Measurements from ENCODE around the gene RAE1.

The RAE1 gene

DNA sequence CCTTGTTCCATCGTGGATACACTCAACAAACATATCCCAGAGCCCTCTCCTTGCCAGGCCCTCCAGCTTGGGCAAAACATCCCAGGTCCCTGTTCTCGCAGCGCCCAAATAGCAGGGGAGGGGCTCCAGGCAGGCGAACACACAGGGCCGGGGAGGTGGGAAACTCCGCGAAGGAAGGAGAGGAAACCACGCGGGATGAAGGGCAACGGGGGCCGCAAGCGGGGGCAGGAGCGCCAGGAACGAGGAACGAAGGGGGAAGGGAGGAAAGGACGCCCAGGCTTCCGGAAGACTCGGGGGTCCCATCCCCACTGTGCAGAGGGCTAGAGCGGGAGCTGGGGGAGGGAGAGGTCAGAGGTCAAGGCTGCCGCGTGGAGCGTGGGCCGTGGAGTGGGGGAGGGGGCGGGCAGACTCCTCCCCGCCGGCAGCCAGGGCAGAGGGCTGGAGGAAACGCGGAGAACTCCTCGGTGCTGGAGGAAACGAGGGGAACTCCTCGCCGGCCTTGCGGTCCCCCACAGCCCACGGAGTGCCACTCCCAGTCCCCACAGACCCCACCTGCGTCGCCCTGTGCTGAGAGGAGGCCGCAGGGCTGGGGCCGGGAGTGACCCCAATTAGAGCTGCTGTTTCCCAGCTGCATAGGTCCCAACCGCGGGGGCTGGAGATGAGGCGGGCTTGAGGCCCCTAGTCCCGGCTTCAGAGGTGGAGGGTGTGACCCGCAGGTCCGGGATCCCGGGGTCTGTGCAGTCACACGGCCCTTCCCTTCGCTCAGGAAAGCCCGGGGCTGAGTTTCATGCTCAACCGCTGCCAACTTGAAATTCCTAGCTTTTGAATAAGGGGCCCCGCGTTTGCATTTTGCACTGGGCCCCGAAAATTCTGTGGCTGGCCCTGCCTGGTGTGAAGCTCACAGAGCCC, 38.9 kb downstream of the RAE1 start:
- no peak for DNase-seq

DNA sequence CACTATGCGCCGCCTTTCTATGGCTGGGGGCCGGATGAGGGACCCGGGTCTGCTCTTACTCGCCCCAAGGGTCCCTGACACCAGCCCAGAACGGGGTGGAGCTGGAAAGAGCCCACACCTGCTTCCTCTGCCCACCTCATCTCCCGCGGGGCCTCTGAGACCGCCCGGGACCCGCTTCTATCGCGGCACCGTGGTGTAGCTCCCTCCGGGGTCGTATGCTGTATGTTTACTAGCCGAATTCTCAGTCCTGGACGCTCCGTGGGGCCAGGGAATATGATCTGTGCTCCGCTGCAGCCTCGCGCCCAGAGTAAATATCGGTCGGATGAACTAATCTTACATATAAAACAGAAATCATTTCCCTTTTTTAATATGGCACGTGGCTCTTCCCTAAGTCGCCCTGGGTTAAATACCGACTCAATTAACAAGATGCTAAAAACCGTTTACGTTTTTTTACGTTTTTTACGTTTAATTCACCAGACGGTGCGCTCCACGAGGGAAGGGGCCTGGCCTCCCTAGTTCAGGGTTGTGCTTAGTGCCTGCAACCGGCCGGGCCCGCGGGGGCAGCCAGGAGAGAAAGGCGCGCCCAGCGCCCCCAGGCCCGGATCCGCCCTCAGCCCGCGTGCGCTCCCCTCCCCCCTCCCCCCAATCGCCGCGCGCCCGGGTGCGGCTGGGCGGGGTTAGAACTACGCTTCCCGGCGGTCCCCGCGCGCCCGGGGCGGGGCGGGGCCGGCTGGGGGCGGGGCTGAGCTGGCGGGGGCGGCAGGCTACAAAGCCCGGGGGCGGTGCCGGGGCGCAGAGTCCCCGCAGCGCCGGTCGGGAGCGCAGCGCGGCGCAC, 39.8 kb downstream of the RAE1 start, which contains the start of gene RBM38:
Gene RBM38 (plus strand): TSS at position 793 of the 835 bp plus-strand sequence. CDS start 186 bp downstream, outside the sequence.
- DNase-seq: peak; percentile 90

DNA sequence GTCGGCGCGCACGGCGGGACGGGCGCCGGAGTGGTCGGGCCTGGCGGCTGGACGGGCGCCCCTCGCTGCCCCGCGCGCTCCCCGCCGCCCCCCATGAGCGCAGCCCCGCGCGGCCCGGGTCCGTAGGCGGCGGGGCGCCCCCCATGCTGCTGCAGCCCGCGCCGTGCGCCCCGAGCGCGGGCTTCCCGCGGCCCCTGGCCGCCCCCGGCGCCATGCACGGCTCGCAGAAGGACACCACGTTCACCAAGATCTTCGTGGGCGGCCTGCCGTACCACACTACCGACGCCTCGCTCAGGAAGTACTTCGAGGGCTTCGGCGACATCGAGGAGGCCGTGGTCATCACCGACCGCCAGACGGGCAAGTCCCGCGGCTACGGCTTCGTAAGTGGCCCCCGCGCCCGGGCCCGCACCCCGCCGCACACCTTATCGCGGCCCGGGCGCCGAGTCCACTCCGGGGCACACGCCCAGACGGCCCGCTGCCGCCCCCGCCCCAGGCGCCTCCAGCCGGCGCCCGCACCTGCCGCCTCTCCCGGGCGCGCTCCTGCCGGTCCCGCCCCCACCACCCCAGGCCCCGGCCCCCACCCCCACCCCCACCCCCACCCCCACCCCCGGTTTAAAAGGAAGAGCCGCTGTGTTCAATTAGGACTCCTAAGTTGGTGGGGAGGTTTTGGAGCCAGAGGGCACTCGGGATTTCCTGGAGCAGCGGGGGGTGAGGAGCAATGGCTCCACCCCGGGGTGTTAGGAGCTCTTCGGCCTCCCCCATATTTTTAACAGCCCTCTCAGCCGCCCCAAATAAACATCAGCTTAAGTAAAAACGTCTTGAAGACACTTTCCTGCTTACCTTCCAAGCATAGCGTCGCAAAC, 40.6 kb downstream of the RAE1 start:
- no peak for DNase-seq

DNA sequence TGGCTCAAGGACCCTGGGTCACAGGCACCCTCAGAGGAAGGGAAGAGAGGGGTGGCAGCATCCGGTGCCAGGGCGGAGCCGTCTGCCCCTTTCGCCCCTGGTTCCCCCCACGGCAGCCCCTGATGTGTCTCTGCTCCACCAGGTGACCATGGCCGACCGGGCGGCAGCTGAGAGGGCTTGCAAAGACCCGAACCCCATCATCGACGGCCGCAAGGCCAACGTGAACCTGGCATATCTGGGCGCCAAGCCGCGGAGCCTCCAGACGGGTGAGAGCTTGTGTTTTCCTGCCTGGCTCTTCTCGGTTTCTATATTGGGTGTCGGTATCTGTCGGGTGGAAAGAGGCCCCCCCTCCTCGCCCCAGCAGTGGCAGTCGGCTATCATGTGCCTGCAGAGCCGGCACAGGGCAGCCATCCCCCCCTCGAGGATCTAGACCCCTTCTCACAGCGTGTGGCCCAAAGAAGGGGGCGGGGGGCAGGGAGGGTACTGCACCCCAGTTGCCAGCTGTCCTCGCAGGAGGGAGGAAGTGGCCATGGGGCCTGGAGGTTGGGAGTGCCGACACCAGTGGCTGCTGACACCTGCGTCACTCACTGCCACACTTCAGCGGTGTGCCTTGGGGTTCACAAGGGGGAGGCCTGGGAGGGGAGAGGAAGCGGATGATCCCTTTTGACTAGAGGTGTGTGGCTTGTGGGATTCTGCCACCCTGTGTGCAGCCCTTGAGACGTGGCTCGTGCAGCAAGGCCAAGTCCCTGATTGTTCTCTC, 41.6 kb downstream of the RAE1 start:
- DNase-seq: no peak

DNA sequence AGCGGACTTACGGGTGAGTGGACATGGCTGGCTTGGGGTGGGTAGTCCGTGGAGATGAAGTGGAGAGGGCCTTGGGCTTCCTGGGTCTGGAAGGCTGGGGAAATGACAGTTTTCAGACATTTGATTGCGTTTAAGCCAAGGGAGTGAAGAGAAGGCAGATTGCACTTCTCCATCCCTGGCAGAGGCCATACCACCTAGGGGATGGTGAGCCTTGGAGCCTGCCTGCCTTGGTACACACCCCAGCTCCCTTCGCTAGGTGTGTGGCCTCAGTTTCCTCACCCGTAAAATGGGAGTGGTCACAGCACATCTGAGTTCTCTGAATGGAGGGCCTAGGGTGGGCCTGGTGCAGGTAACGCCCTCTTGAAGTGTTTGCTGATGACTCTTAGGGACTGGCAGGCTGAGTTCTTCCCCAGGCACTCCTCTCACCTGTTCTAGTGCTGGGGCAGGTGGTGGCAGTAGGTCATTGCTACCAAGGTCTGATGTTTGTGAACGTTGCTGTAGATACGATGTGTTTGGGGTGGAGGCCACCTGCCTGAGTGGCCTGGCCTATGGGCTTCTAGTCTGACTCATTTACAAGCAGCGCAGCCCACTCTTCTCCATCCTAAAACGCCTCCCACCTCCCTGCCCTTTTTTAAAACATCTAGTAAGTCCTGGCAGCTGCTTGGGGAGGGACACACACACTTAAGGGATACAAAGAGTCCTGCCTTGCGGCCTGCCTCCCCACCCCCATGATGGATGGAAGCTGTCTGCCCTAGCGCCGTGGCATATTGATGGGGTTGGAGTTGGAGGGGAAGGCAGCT, 42.5 kb downstream of the RAE1 start:
- no peak for DNase-seq

DNA sequence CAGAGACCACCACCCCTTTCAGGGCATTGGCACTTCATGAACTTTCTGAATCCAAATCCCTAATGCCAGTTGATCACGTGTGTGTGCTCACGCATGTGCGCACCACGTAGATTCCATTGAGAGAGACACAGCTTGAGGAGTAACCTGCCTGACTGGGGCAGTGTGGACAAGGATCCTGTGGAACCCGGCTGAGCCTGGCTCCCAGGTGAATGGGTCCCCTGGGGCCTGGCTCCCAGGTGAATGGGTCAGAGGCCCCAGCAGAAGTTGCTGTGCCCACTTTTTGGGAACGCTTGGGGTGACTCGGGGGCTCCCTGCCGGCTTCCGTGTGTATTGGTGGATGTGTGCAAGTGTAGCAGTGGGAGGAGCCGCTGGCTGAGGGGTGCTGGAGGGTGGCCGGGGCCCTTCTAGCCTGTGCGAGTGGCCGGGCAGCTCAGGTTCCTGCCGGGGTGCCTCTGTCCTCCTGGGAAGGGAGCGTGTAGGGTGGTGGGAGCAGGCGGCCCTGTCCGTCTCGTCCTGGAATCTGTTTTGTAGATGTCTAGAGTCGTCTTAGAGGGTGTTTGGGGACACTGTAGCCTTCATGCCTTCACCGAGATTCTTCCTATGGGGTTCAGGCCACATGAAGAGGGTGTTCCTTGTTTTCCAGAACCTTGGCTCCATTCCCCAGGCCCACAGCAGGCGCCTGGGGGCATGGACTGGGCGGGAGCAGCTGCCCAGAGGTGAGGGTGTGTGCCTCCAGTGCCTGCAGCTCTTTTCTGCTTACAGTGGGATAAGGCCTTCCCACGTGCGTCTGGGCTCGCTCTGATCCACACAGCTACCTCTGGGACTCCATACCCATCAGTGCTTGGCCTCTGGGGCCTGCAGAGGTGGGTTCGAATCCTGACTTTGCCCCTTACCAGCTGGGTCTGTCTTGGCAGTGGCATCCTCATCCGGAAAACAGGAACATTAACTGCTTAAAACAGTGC, 43.3 kb downstream of the RAE1 start:
- DNase-seq: no peak

DNA sequence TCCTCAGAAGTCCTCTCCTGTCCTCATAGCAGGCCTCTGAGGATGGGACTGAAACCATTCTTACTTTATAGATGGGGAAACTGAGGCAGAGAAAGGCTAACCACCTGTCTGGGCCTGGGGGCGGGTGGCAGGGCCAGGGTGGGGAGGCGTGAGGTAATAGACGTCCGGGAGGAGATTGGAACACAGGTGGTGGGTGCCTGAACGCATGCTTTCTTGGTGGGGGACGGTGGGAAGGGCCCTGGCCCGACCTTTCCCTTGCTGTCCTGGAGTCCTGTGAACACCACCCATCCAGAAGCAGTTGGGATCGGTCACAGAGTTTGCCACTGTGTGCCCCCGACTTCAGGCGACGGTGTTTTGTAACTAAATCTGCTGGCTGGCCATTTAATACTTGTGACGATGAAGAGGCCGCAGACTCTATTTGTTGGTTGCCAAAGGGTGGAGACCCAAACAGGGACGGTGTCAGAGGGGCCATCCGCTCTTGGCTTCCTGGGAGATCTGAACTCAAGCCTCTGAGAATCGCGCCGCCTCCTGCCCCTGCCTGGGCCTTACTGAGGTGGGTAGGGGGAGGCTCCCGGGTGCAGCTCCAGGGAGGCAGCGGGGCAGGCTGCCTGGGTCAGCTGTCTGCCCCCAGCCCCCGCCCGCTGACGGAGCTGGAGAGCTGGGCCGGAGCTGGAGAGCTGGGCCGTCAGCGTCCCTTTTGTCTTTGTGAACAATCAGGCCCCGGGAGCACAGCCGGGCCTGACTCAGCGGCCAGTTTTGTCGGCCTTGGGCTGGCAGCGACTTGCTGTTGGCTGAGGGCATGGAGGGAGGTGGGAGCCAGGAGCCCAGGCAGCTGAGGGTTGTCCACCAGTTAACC, 44.3 kb downstream of the RAE1 start:
- DNase-seq: peak; percentile 71

DNA sequence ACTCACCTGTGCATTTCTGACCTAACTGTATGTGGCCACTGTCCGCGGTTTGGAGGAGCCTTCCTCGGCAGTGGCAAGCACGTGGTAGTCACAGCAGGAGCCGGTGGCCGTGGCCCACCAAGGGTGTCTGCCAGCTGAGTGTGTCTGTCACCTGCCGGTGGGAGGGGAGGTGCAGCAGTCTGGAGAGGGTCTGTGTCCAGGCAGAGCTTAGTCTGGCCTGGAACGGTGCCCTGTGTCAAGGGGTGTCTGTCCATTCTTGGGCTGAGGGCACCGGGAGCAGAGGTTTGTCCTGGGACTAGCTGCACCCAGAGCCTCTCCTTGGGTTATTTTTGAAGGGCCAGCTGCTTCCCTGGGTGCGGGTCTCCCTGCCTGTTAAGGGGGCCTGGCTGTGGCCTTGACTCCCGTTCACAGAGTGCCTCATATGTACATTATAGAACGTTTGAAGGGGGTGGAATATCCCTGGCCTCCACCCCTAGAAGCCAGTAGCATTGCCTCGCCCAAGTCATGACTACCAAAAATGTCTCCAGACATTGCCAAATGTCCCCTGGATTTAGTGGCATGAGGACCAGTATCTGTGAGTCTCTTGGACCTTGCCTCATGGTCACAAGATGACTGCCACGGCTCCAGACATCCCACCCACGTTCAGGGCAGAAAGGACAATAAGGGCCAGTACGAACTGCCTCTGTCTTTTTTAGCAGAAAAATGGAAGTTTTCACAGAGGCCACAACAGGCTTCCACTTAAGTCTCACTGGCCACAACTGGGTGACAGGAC, 45.3 kb downstream of the RAE1 start:
- no peak for DNase-seq

DNA sequence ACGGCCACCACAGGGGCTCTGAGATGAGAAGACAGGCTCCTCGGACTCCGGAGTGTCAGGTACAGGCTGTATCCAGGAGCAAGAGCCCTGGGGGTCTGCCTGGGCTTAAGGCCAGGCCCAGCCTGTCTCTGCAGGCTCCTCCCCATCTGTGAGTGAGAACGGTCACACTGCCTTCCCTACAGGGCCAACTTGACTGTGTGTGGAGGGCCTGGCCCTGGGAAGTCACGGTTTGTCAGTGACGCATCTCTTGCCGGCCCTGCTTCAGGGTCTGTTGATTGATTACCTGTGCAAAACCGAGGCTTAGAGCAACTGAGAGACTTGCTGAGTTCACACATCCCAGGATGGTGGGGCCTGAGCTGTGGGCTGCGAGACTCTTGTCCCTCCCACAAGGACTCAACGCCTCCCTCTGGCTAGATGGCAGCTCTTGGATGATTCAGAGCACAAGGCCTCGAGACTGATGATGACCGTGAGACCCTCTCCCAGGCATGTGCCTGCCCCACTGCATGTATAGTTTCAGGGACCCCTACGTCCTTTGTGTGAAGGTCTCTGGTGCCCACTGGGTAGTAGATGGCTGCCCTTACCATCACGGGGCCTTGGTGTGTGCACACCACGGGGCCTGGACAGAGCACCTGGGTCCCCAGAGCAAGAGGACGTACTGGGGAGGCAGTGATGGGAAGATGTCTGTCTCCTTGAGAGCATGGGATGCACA, 46.1 kb downstream of the RAE1 start:
- no peak for DNase-seq

DNA sequence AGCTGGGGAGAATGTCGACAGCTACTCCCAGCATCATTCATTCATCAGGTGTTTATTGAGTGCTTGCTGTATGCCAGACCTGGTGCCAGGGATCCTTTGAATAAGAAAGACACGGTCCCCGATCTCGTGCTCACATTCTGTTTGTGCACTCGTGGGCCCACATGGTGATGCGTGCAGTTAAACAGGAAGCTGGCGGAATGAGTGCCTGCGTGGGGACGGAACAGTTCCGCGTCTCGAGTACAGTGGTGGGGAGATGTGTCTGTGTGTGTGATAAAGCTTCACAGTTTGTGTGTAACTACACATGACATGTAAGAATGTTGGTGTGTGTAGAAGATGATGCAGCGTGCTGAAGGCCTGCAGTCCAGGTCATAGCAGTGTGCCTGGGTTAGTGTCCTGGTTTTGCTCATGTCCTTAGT, 46.6 kb downstream of the RAE1 start:
- DNase-seq: no peak

DNA sequence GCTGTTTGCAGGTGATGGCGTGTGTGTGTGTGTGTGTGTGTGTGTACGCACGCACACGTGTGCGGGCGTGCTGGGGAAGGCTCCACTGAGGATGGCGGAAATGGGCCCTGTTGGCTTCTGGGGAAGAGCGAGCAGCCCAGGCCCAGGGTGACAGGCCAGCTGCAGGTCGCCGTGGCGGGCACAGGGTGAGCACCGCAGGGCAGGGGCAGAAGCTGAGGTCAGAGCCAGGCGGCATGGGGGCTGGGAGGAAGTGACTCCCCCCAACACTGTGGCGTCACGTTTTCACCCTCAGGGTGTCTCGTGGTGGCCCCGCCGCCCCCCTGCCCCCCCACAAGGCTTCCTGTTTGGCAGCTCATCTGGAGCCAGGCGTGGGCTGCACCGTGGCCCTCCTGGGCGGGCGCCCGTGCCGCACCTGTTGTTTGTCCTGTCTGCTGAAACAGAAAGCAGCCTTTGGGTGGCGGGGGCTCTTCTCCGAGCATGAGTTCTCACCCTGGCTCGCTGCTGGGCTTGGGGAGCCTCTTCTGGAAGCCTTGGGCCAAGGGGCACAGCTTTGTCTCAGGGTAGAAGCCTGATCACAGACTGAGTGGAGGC, 47.3 kb downstream of the RAE1 start:
- peak; percentile 75 for DNase-seq

DNA sequence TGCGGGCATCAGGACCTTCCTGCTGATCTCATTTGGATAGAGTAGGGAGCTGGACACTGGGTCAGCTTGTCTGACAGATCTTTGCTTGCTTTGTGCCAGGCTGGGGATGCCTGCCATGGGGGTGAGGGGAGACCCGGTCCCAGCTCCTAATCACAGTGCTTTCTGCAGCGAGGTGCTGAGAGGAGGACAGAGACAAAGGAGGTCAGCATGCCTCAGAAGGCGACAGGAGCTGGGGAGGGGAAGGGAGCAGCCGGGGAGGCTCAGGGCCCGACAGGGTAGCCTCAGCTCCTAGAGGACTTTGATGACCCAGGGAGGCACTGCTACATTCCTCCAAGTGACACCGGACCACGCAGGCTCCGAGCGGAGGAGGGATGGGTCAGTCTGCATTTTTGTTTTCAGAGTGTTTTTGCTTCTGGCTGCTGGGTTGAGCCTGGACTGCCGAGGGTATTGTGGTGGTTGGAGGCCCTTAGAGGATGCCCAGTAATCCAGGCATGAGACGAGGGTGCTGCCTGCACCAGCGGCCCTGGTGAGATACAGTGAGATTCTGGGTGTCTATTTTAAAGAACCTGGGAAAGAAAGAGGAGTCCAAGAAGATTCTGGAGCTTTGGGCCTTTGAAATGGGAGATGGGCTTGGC, 48.0 kb downstream of the RAE1 start:
- no peak for DNase-seq

DNA sequence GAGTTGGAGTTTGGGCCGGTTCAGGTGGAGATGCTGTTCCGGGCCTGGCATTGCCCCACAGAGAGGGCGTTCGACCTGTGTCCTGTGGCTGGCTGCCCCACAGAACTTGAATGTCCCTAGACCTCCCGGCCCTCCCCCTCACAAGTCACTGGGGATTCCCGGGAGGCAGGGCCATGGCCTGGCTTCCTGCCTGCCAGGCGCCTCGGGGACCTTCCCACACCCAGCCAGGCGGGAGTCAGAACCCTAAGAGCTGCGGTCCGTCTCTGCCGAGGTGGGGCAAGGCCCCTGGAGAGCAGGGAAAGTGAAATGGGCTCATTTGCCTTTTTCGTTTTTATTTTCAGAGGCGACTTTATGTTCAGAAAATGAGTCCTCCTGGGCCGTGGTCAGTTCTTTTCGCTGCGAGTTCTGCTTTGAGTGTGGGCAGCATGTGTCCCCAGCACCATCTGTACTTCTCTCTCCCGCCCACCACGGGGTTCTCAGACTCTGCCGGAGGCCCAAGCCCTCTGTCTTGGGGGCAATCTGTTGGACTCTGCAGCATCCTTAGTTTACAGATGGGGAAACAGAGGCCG, 48.6 kb downstream of the RAE1 start:
- DNase-seq: no peak

DNA sequence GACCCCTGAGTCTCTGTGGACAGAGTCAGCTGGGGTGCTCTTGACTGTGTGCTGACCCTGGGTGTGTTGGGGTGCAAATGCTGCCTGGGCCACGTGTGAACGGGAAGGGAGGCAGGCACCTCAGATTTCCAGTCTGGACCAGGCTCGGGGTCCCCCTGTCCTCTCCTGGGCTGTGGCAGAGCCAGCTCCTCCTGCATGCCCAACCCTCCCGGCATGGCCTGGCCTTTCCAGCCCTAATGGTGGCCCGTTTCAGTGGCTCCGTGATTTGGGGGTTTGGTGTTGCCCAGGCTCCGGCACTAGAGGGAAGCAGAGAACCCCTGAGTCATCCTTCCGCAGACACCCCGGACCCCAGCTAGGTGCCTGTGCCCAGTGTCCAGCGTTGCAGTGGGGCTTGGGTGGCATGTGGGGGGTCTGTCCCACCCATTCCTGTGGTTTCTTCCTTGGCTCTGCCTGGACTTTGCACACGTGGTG, 49.2 kb downstream of the RAE1 start:
- no peak for DNase-seq

DNA sequence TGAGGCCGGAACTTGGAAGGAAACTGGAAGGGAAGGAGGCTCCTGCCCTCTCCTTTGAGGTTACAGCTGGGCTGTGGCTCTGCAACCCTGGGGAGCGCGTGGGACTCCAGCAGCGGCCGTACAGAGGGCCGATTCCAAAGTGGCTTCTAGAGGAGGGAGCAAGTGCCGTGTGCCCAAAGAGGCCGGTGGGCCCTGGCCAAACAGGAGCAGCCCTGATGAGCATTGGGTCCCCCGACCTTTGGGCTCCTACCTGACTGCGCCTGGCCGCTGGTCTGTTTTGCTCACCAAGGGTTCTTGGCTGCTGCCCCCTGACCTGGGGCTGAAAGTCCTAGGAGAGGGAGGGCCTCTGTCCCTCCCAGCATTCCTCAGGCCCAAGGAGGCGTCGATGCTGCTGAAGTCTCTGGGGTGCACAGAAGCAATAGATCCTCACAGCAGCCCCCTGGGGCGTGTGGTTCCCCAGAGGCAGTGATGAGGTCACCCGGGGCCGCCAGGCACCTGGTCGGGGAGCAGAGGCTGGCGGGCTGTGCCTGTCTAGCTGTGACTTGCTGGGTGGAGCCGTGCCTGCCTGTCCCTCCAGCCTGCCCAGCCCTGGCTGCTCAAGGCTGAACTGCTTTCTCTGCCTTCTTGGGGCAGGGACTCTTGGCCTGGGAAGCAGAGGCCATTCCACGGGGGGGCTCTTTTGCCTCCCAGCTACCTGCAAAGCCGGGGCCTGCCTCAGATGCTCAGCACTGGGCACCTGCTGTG, 49.9 kb downstream of the RAE1 start:
- DNase-seq: no peak

Measured in femur (tissue), 1 donor.